Measurements from ENCODE around the gene PRELID2.

The PRELID2 gene

GRCh38 chr5:145791866-145792265 is 43.3 kb downstream of the PRELID2 start:
- TF ChIP-seq CTCF (IDR thresholded peaks at IDR 0.05) = no peak

DNA sequence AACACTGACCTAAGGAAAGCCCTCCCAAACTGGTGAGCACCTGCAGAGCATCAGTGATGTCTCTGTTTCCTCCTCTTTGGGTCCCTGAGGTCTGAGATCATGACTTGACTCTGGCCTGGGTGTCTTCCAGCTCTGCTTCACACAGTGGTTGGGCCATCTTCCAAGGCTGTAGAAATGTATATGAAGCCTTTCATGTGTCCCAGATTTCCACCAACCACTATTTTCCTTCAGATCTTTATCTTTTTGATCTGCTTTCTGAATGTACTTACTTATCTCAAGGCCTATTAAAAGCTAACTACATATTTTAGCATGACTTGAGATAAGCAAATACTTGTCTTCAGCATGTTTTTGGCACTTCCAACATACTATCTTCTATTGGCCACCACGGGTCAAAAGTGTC is 47.1 kb downstream of the PRELID2 start:
- TF ChIP-seq CTCF (IDR thresholded peaks at IDR 0.05) = no peak

- no peak for TF ChIP-seq CTCF (IDR thresholded peaks at IDR 0.05)
Observed at GRCh38 chr5:145787507-145787906, 47.6 kb downstream of the PRELID2 start.

DNA sequence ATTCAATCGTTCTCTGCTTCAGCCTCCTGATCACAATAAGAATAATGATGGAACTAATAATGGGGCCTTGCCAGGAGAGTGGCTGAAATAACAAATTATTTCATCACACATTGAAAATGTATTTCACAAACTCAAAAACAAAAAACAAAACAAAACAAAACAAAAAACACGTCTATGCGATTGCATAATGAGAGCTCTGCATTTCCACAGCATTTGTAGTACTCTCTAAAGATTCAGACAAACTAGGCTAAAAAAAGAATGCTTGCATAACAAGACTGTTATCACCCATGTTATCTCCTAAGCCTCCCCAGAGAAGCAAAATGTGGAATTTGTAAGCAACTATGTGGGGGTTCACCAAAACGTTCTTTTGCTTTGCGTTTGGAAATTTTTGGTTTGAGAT is 48.1 kb downstream of the PRELID2 start:
- no peak for TF ChIP-seq CTCF (IDR thresholded peaks at IDR 0.05)

GRCh38 chr5:145780982-145781381 is 54.2 kb downstream of the PRELID2 start:
- TF ChIP-seq CTCF (IDR thresholded peaks at IDR 0.05) = no peak

DNA sequence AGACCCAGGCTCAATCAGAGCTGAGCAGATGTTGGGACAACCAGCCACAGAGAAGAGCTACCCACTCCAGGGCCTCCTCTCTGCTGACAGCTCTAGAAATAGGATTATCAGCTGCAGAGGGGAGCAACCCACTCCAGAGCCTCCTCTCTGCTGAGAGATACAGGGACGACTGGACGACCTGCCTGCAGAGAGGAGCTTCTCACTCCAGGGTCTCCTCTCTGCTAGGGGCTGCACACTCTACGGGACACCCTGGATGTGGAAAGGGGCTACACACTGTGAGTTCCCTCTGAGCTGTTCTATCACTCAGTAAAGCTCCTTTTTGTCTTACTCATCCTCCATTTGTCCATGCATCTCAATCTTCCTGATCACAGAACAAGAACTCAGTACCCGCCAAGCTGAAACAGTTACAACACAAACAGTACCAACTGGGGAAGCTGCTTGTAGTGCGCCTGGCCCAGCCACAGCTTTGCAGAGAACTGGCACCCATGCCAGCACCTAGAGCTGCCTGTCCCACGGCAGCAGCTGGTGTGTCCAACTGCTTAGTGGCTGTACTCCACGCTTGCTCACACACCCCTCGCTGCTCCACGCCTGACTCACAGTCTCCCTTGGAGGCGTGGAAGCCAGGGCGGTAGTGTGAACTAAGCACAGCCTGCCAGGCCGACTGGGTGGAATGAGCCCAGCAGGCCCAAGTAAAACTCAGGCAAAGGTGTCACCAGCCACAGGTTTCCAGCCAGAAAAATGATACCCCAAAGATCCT is 56.8 kb downstream of the PRELID2 start:
- TF ChIP-seq CTCF (IDR thresholded peaks at IDR 0.05) = no peak

DNA sequence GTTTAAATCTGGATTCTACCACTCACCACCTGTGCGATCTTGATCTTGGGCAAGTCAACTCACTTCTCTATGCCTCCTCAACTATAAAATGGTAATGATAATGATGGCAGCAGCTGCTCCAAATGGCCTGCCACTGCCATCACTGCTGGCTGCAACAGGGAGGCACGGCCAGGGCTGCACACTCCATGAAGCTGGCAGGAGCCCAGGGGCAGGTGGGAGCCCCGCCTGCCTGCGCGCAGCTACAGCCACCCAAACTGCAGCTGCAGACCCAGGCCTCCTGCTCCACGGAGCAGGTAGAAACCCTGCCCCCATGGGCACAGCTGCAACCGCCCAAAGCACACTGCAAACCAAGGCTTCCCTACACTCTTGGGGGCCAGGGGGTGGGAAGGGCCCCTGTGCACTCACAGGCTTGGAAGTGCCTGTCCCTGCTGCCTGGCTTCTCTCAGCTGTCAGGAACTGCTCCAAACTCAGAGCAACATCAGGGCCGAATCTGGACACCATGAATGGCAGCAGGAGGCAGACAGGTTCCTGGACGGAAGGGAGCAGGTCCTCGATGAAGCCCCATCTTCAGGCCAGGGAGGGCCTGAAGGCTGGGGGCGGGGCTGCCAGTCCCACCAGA is 57.6 kb downstream of the PRELID2 start:
- no peak for TF ChIP-seq CTCF (IDR thresholded peaks at IDR 0.05)

All from LNCAP (cell line).